Heart left ventricle (tissue), 16 donors: ENCODE measurements around the gene METTL2A. TPM values are rescaled to one million over a fixed set of nuclear protein-coding genes. Genes with fewer than 3 reads are reported as not detected.
"Not testable (repeated sequence)": the region's sequence is repeated elsewhere in the genome, so short reads cannot be mapped to it uniquely, and the experiment has no call there.

ENCODE experiments used
- ATAC-seq, 4 donors: fragments of 200-7000 bp; cut with Tn5 transposase; one replicate each; pipeline ENCODE4 v1.9.1; 2020 to 2022; ENCODE audit warnings: moderate library complexity in 4 of 4, mild to moderate bottlenecking in 3 of 4, moderate number of reproducible peaks in 1 of 4
- DNase-seq, 5 donors: peaks; one replicate each; pipeline ENCODE4 v3.0.0-alpha.2; 2020
- H3K27ac ChIP-seq, 12 donors: fragments of 200-600 bp; sonication (generic) in 4 of 12; one replicate each; pipeline versions ENCODE4 v1.5.0 to v1.8.0; 2016 to 2022; ENCODE audit warnings: mild to moderate bottlenecking in 2 of 12
- H3K27me3 ChIP-seq, 9 donors: fragments of 200-600 bp; sonication (generic) in 2 of 9; one replicate each; pipeline versions ENCODE4 v1.5.1 to v1.8.0; 2016 to 2022; ENCODE audit warnings: mild to moderate bottlenecking in 3 of 9
- H3K36me3 ChIP-seq, 9 donors: fragments of 200-600 bp; sonication (generic) in 2 of 9; one replicate each; pipeline versions ENCODE4 v1.5.0 to v1.8.0; 2018 to 2022; ENCODE audit warnings: mild to moderate bottlenecking in 2 of 9
- H3K4me1 ChIP-seq, 12 donors: fragments of 200-600 bp; sonication (generic) in 4 of 12; one replicate each; pipeline versions ENCODE4 v1.5.0 to v1.8.0; 2016 to 2022; ENCODE audit warnings: mild to moderate bottlenecking in 3 of 12
- H3K4me3 ChIP-seq, 12 donors: fragments of 200-600 bp; sonication (generic) in 4 of 12; one replicate each; pipeline versions ENCODE4 v1.5.0 to v1.8.0; 2017 to 2022; ENCODE audit warnings: mild to moderate bottlenecking in 9 of 12, moderate library complexity in 4 of 12
- H3K9me3 ChIP-seq, 12 donors: fragments of 200-600 bp; sonication (generic) in 4 of 12; one replicate each; pipeline versions ENCODE4 v1.5.0 to v1.8.0; 2016 to 2022; ENCODE audit warnings: mild to moderate bottlenecking in 1 of 12
- CTCF ChIP-seq, 12 donors: fragments of 200-600 bp; sonication (generic) in 4 of 12; IDR thresholded peaks; one replicate each; pipeline versions ENCODE4 v1.5.0 to v1.8.0; 2018 to 2022; ENCODE audit warnings: antibody characterized with exemption in 12 of 12, mild to moderate bottlenecking in 5 of 12
- POLR2A ChIP-seq, 2 donors: fragments of 450-650 bp; IDR thresholded peaks; one replicate each; pipeline ENCODE4 v1.6.1; 2017; ENCODE audit warnings: antibody characterized with exemption in 2 of 2, mild to moderate bottlenecking in 2 of 2, moderate library complexity in 2 of 2
- WGBS, 4 donors: extraction: QIAGEN DNeasy Blood & Tissue Kit in 2 of 4; methylation state at CpG; one replicate each; pipeline versions ENCODE4 v1.1.5 to v1.1.7; 2013 to 2018; 5-methylcytosine and 5-hydroxymethylcytosine counted together
- intact Hi-C, 10 donors: fragments of 100-400 bp; cut with DNase I; formaldehyde crosslinking; loops; one replicate each; pipeline versions ENCODE4 v1.11.1 to v1.14.2; 2022
- polyA plus RNA-seq, 2 donors: library from polyadenylated mRNA; stranded (reverse); fragments of 200-250 nt; gene quantifications; one replicate each; pipeline ENCODE4 v1.2.3, GENCODE V29; 2013
- total RNA-seq, 9 donors: library from RNA; depleted of rRNA in 2 of 9; stranded (reverse); fragments of >200 nt in 2 of 9; fragmentation: NEBNext Ultra II Directional in 3 of 9; extraction: Animal tissue kit (Norgen Biotek cat#: 25700) in 3 of 9; gene quantifications; one replicate each; pipeline versions ENCODE4 v1.1.0 to v1.2.4, GENCODE V29; 2016 to 2023
- donor health status: ischemic (EF 13 %, LVEDD 7.1; RV severe dilation, severe dysfunction).
- donor health status: healthy with polysubstance abuse.
- donor health status: DM: no; HTN: yes; CAD: no.
- donor health status: DM: no; HTN: no; CAD: no.
- donor health status: ischemic (EF 25% LVEDD 6.9; RV normal size, moderate dysfunction).
- donor health status: ischemic (EF 25% LVEDD 5.7; RV mildly dilated, moderate dysfunction).
- donor health status: healthy.
- donor health status: DM: yes; HTN: yes; CAD: no.
- donor health status: ischemic (EF 35%, LVEDD 5.7; RV mildly dilated, moderate dysfunction).
- donor health status: nonischemic (EF 11% LVEDD 7.7; RV severe dilation, severe dysfunction).
- donor health status: DM: yes; HTN: yes; CAD: no.
- donor health status: PGD.
- donor health status: ischemic (EF 29% LVEDD 5.4; RV normal size, mild dysfunction).
- donor health status: nonischemic (EF 23%, LVEDD 6.1; RV moderate dilation, normal function).

The METTL2A gene
- total and polyA plus RNA-seq, 11 donors: 7.9 to 24.5 (median 15.3) TPM

- peaks cover 0 to 23% (median 13%) of the 10 kb centered on the region in 9 donors for H3K36me3 ChIP-seq
- 0 to 2% (median 1%) methylated on average over 8 to 59 of the region's 59 CpGs for WGBS, 4 donors
- H3K4me3 ChIP-seq: peak within 1 kb of the TSS; percentile 61 to 92 (median 74)
- H3K4me1 ChIP-seq: peaks cover 0 to 41% (median 21%) of the 10 kb centered on the region in 12 donors
- intact Hi-C loops: no loop called here
- peak; percentile 83 to 90 (median 87) for DNase-seq
- H3K9me3 ChIP-seq: no peaks in the 10 kb centered on the region
- peak within 1 kb of the TSS; percentile 82 to 95 (median 92) for H3K27ac ChIP-seq
- TF ChIP-seq POLR2A (IDR thresholded peaks at IDR 0.05) (no peak), CTCF (IDR thresholded peaks at IDR 0.05) (no peak)
- no peaks in the 10 kb centered on the region for H3K27me3 ChIP-seq
- peak; percentile 68 to 92 (median 86) for ATAC-seq
Observed at GRCh38 chr17:62478424-62478879, 54.8 kb downstream of the METTL2A start, which contains the start of gene TLK2. Gene TLK2 (plus strand): TSS chr17:62478825. CDS start chr17:62481126, 2,301 bp downstream.

- Histone ChIP-seq H3K4me3 (peak overlapping the region; percentile 61 to 92 (median 74)), H3K36me3 (peaks cover 0 to 29% (median 14%) of the 10 kb centered on the region in 9 donors), H3K4me1 (peaks cover 0 to 46% (median 21%) of the 10 kb centered on the region in 12 donors), H3K27ac (peak overlapping the region; percentile 82 to 95 (median 92))
- peak; percentile 17 to 71 (median 32) for DNase-seq
- ATAC-seq: peak; percentile 10 to 53 (median 38)
- H3K9me3 ChIP-seq, H3K27me3 ChIP-seq, intact Hi-C loops: not testable (repeated sequence)
- WGBS, 4 donors: 0 to 4% (median 0%) methylated on average over 6 to 84 of the region's 84 CpGs
Observed at GRCh38 chr17:62478880-62479638, 55.4 kb downstream of the METTL2A start.

- ATAC-seq (peak in 2 of 4 donors; percentile 23 to 26), DNase-seq (peak; percentile 27 to 65 (median 38))
- Histone ChIP-seq H3K4me3 (peak overlapping the region; percentile 61 to 92 (median 74)), H3K36me3 (peaks cover 0 to 32% (median 14%) of the 10 kb centered on the region in 9 donors), H3K27ac (peak overlapping the region; percentile 82 to 95 (median 92)), H3K4me1 (peaks cover 0 to 53% (median 21%) of the 10 kb centered on the region in 12 donors)
- H3K27me3 ChIP-seq, H3K9me3 ChIP-seq, intact Hi-C loops: not testable (repeated sequence)
- 1 to 5% (median 3%) methylated on average over 14 to 21 of the region's 22 CpGs for WGBS, 4 donors
Observed at GRCh38 chr17:62479639-62480258, 56.1 kb downstream of the METTL2A start.

- H3K9me3 ChIP-seq, ATAC-seq, DNase-seq, H3K4me3 ChIP-seq, H3K27ac ChIP-seq, H3K27me3 ChIP-seq, intact Hi-C loops: not testable (repeated sequence)
- peaks cover 0 to 52% (median 24%) of the 10 kb centered on the region in 12 donors for H3K4me1 ChIP-seq
- 80 to 100% (median 90%) methylated on average over 2 to 3 of the region's 3 CpGs for WGBS, 4 donors
- H3K36me3 ChIP-seq: peaks cover 0 to 42% (median 14%) of the 10 kb centered on the region in 9 donors
Observed at GRCh38 chr17:62482553-62482952, 58.9 kb downstream of the METTL2A start.

GRCh38 chr17:62490990-62491389, 67.3 kb downstream of the METTL2A start:
- peaks cover 0 to 12% (median 0%) of the 10 kb centered on the region in 9 donors for H3K36me3 ChIP-seq
- H3K9me3 ChIP-seq, H3K27me3 ChIP-seq, ATAC-seq, H3K27ac ChIP-seq, intact Hi-C loops, DNase-seq, H3K4me3 ChIP-seq: not testable (repeated sequence)
- H3K4me1 ChIP-seq: peaks cover 0 to 28% (median 6%) of the 10 kb centered on the region in 12 donors
- WGBS, 4 donors: 53 to 65% (median 57%) methylated on average over 1 of the region's 1 CpG

GRCh38 chr17:62493049-62493655, 69.5 kb downstream of the METTL2A start:
- H3K9me3 ChIP-seq, intact Hi-C loops: not testable (repeated sequence)

GRCh38 chr17:62494073-62494472, 70.4 kb downstream of the METTL2A start:
- H3K27me3 ChIP-seq, H3K27ac ChIP-seq, intact Hi-C loops, H3K4me3 ChIP-seq, H3K9me3 ChIP-seq, DNase-seq, ATAC-seq, H3K36me3 ChIP-seq: not testable (repeated sequence)
- 96 to 100% (median 97%) methylated on average over 7 of the region's 7 CpGs for WGBS, 4 donors
- peaks cover 0 to 25% (median 4%) of the 10 kb centered on the region in 12 donors for H3K4me1 ChIP-seq

More at GRCh38 chr17:62493049-62493655, 69.5 kb downstream of the METTL2A start:
- not testable (repeated sequence) for H3K4me3 ChIP-seq, DNase-seq, ATAC-seq, H3K36me3 ChIP-seq, H3K27me3 ChIP-seq, H3K27ac ChIP-seq
- peaks cover 0 to 25% (median 4%) of the 10 kb centered on the region in 12 donors for H3K4me1 ChIP-seq
- WGBS, 4 donors: 87 to 91% (median 90%) methylated on average over 5 of the region's 5 CpGs

GRCh38 chr17:62496344-62496743, 72.6 kb downstream of the METTL2A start:
- intact Hi-C loops, DNase-seq, H3K27me3 ChIP-seq, H3K9me3 ChIP-seq, H3K4me3 ChIP-seq, H3K27ac ChIP-seq, ATAC-seq, H3K36me3 ChIP-seq: not testable (repeated sequence)
- 96 to 98% (median 97%) methylated on average over 4 of the region's 4 CpGs for WGBS, 4 donors
- H3K4me1 ChIP-seq: peaks cover 0 to 21% (median 5%) of the 10 kb centered on the region in 12 donors

- DNase-seq, H3K27me3 ChIP-seq, H3K9me3 ChIP-seq, ATAC-seq, H3K27ac ChIP-seq, H3K36me3 ChIP-seq, H3K4me3 ChIP-seq, intact Hi-C loops: not testable (repeated sequence)
- WGBS, 4 donors: 91 to 95% (median 92%) methylated on average over 5 to 8 of the region's 8 CpGs
- H3K4me1 ChIP-seq: peaks cover 0 to 12% (median 1%) of the 10 kb centered on the region in 12 donors
Observed at GRCh38 chr17:62498796-62499195, 75.1 kb downstream of the METTL2A start.
